Measurements from ENCODE around the gene CTBP2.

GRCh38 chr10:125127110-125127509 lies 33.3 kb downstream of the CTBP2 start:
- TF ChIP-seq CTCF (IDR thresholded peaks at IDR 0.05 in 8 of 11, conservative IDR thresholded peaks at IDR 0.05 in 3 of 11): no peak
- TF ChIP-seq POLR2AphosphoS5 (IDR thresholded peaks at IDR 0.05): no peak

Data from spleen (tissue), 7 donors.